Activated CD4-positive, alpha-beta T cell treated with anti-CD3 and anti-CD28 coated beads, Interleukin-2, amount 50 U/mL, for 24 hours (primary cell): ENCODE measurements around the gene LRMDA.

Source experiments
- DNase-seq, 2 donors: peaks; one replicate each; pipeline ENCODE4 v3.0.0-alpha.2; 2020; ENCODE audit warnings: low read depth in 1 of 2, low spot score in 1 of 2

LRMDA gene

GRCh38 chr10:75443362-75443761 lies 11.9 kb downstream of the LRMDA start:
- DNase-seq, result no peak

- DNase-seq, result no peak
These were observed 13.5 kb downstream of the LRMDA start for GRCh38 chr10:75444781-75445386.

GRCh38 chr10:75446508-75446907 lies 15.1 kb downstream of the LRMDA start:
- DNase-seq, result no peak

- no peak for DNase-seq
These were observed 16.7 kb downstream of the LRMDA start for GRCh38 chr10:75448166-75448565.

- DNase-seq, result no peak
These were observed 18.1 kb downstream of the LRMDA start for GRCh38 chr10:75449382-75450074.

GRCh38 chr10:75450075-75450445 lies 18.6 kb downstream of the LRMDA start:
- no peak for DNase-seq

GRCh38 chr10:75450644-75451640 lies 19.5 kb downstream of the LRMDA start:
- DNase-seq, result no peak

GRCh38 chr10:75451831-75452230 lies 20.4 kb downstream of the LRMDA start:
- DNase-seq, result no peak

GRCh38 chr10:75452997-75453396 lies 21.6 kb downstream of the LRMDA start:
- DNase-seq, result no peak

- DNase-seq, result no peak
These were observed 24.7 kb downstream of the LRMDA start for GRCh38 chr10:75456122-75456521.

- DNase-seq, result no peak
These were observed 28.6 kb downstream of the LRMDA start for GRCh38 chr10:75460059-75460458.

- DNase-seq, result no peak
These were observed 30.5 kb downstream of the LRMDA start for GRCh38 chr10:75461672-75462649.

- no peak for DNase-seq
These were observed 31.4 kb downstream of the LRMDA start for GRCh38 chr10:75462865-75463264.

GRCh38 chr10:75464478-75465449 lies 33.3 kb downstream of the LRMDA start:
- no peak for DNase-seq

GRCh38 chr10:75465450-75465827 lies 34.0 kb downstream of the LRMDA start:
- DNase-seq, result no peak

- DNase-seq, result no peak
These were observed 34.6 kb downstream of the LRMDA start for GRCh38 chr10:75466001-75466400.

- DNase-seq, result no peak
These were observed 35.5 kb downstream of the LRMDA start for GRCh38 chr10:75466886-75467285.

- DNase-seq, result no peak
These were observed 37.2 kb downstream of the LRMDA start for GRCh38 chr10:75468612-75469005.

GRCh38 chr10:75469006-75469616 lies 37.7 kb downstream of the LRMDA start:
- DNase-seq, result no peak
